ENCODE results near the gene PROCA1. TPM values are rescaled to one million over a fixed set of nuclear protein-coding genes. Genes with fewer than 3 reads are reported as not detected.
A peak's percentile ranks its signal among the peaks of the same experiment; 100 is the strongest.

The PROCA1 gene
- total and polyA plus RNA-seq, 2 of the 13 experiments (the other 11 are each of a cell fraction or from before 2014, with no cell fraction given) = 0.73 to 1.5 TPM

- TF ChIP-seq ZNF556 (CRISPR knock-in tag; IDR thresholded peaks at IDR 0.05; ENCODE audit: borderline replicate concordance) = no peak; the same call in 1 of the 2 replicates
- TF ChIP-seq ZNF83 (CRISPR knock-in tag; IDR thresholded peaks at IDR 0.05; ENCODE audit: borderline replicate concordance) = 0 out of 2 replicates have a peak, but pooled peaks have one; percentile 11
- TF ChIP-seq ATAD3A (CRISPR knock-in tag; IDR thresholded peaks at IDR 0.05) = no peak
- TF ChIP-seq ZBTB25 (CRISPR knock-in tag; IDR thresholded peaks at IDR 0.05) = 0 out of 2 replicates have a peak, but pooled peaks have one; percentile 42
- peak; percentile 74 for TF ChIP-seq NR2F2 (IDR thresholded peaks at IDR 0.05; ENCODE audit: borderline replicate concordance, low read depth)
- TF ChIP-seq RXRA (CRISPR knock-in tag; IDR thresholded peaks at IDR 0.05) = peak; percentile 90
- no peak for TF ChIP-seq NFKB2 (CRISPR knock-in tag; IDR thresholded peaks at IDR 0.05; ENCODE audit: borderline replicate concordance)
- TF ChIP-seq HNRNPLL (IDR thresholded peaks at IDR 0.05; ENCODE audit: low read depth, low read length, poor library complexity, severe bottlenecking) = peak; percentile 6
- TF ChIP-seq ERF (CRISPR knock-in tag; IDR thresholded peaks at IDR 0.05) = peak; percentile 27
- TF ChIP-seq ZBTB3 (CRISPR knock-in tag; IDR thresholded peaks at IDR 0.05; ENCODE audit: borderline replicate concordance, low read depth) = no peak
- TF ChIP-seq ZNF296 (CRISPR knock-in tag; conservative IDR thresholded peaks at IDR 0.05) = no peak
- no peak for TF ChIP-seq TARDBP (CRISPR knock-in tag; IDR thresholded peaks at IDR 0.05)
- TF ChIP-seq ZNF24 (IDR thresholded peaks at IDR 0.05) = no peak
- no peak; the same call in 1 of the 2 replicates for TF ChIP-seq ZNF768 (CRISPR knock-in tag; IDR thresholded peaks at IDR 0.05)
- TF ChIP-seq GPN1 (CRISPR knock-in tag; IDR thresholded peaks at IDR 0.05; ENCODE audit: borderline replicate concordance) = no peak
- TF ChIP-seq SIX1 (CRISPR knock-in tag; IDR thresholded peaks at IDR 0.05; ENCODE audit: borderline replicate concordance) = 0 out of 2 replicates have a peak, but pooled peaks have one; percentile 10
- no peak for TF ChIP-seq ZNF253 (CRISPR knock-in tag; IDR thresholded peaks at IDR 0.05; ENCODE audit: borderline replicate concordance)
- TF ChIP-seq GATAD2A (CRISPR knock-in tag; IDR thresholded peaks at IDR 0.05) = peak; percentile 51
- TF ChIP-seq TEF (CRISPR knock-in tag; IDR thresholded peaks at IDR 0.05) = no peak
- peak; percentile 17 for TF ChIP-seq TBL1XR1 (IDR thresholded peaks at IDR 0.05; ENCODE audit: borderline replicate concordance, low read length, partially characterized antibody)
These were observed 32.6 kb upstream of the PROCA1 start (continued) for GRCh38 chr17:28744104-28744971.

Measured in HepG2 (cell line).